ENCODE results near the gene NEU1. TPM values are rescaled to one million over a fixed set of nuclear protein-coding genes. Genes with fewer than 3 reads are reported as not detected.
A peak's percentile ranks its signal among the peaks of the same experiment; 100 is the strongest.

The NEU1 gene
- total RNA-seq (2021), result 35.1 and 36.2 TPM in 2 replicates
- long read RNA-seq, full-length matches to known transcripts, result 456 of 501 reads
- long read RNA-seq, partial matches to known transcripts, result 19 of 501 reads
- long read RNA-seq, other reads (novel, unspliced or antisense), result 26 of 501 reads

- H4K20me1 ChIP-seq (ENCODE audit: control insufficient read depth, insufficient read depth, insufficient read length), result no peaks in the 10 kb centered on the region
- H3K4ac ChIP-seq (ENCODE audit: low read depth, low read length), result no peak within 1 kb of the TSS
- WGBS (ENCODE audit: extremely low coverage, insufficient read length, low lambda C conversion rate), result no CpG with 5 or more reads among the region's 64 CpGs
- H3K18ac ChIP-seq (ENCODE audit: insufficient read length, low read depth, low read length), result no peak within 1 kb of the TSS
- H3K23ac ChIP-seq (ENCODE audit: insufficient read length, low read depth, low read length), result no peak within 1 kb of the TSS
- H4K8ac ChIP-seq (replicated peaks; ENCODE audit: insufficient read length, low read depth, low read length), result no peak within 1 kb of the TSS
- H4K5ac ChIP-seq (ENCODE audit: insufficient read length, low read depth, low read length), result no peak within 1 kb of the TSS
- H3K14ac ChIP-seq (ENCODE audit: insufficient read depth, low read length), result peak within 1 kb of the TSS; percentile 42; the same call in 1 of the 2 replicates
- no peak within 1 kb of the TSS for H2BK20ac ChIP-seq (ENCODE audit: low read depth, low read length, poor library complexity, severe bottlenecking)
- no peak within 1 kb of the TSS for H2BK15ac ChIP-seq (ENCODE audit: low read depth, low read length)
- H3K79me2 ChIP-seq (ENCODE audit: insufficient read depth, low read length), result no peaks in the 10 kb centered on the region
- H2BK5ac ChIP-seq (ENCODE audit: insufficient read length, low read length), result no peak within 1 kb of the TSS
- H2AK5ac ChIP-seq (ENCODE audit: insufficient read length, low read length), result no peak within 1 kb of the TSS
- peak within 1 kb of the TSS; percentile 84 to 98 for H3K4me3 Mint-ChIP-seq
- H3K4me1 Mint-ChIP-seq, result peaks cover 13 to 20% of the 10 kb centered on the region in 2 experiments
- H3K9ac ChIP-seq (ENCODE audit: extremely low read depth, insufficient read length, low read length), result peak within 1 kb of the TSS; percentile 73
- H3K36me3 Mint-ChIP-seq (ENCODE audit: insufficient read depth in 1 of 3, low read depth in 3 of 3), result peaks cover 6 to 22% (median 17%) of the 10 kb centered on the region in 3 experiments; a peak in 6 of 7 replicates
- H3T11ph ChIP-seq (ENCODE audit: low read length), result no peak within 1 kb of the TSS
- peak; percentile 100 for DNase-seq
- H2BK120ac ChIP-seq (ENCODE audit: low read depth, low read length, poor library complexity, severe bottlenecking), result no peak within 1 kb of the TSS
- H3K27me3 Mint-ChIP-seq (ENCODE audit: low read depth), result peaks cover 2% of the 10 kb centered on the region
- H3K27ac ChIP-seq (ENCODE audit: insufficient read length, low read depth, low read length), result peak within 1 kb of the TSS; percentile 54
- H3K56ac ChIP-seq (ENCODE audit: insufficient read length, low read depth, low read length), result no peak within 1 kb of the TSS
- H4K91ac ChIP-seq (ENCODE audit: insufficient read length, low read depth, low read length), result no peak within 1 kb of the TSS
- no peak within 1 kb of the TSS for H2AFZ ChIP-seq (ENCODE audit: low read length)
- peak within 1 kb of the TSS; percentile 91 to 97 (median 96) for H3K27ac Mint-ChIP-seq
- no peaks in the 10 kb centered on the region for H3K27me3 ChIP-seq (ENCODE audit: insufficient read depth, low read length)
- TF ChIP-seq CTCF (conservative IDR thresholded peaks at IDR 0.05), result no peak
- no peak within 1 kb of the TSS for H2BK12ac ChIP-seq (ENCODE audit: insufficient read length, low read depth, low read length)
- no peaks in the 10 kb centered on the region for H3K9me3 ChIP-seq (ENCODE audit: control insufficient read depth, low read depth, low read length)
- no peaks in the 10 kb centered on the region for H3K4me1 ChIP-seq (ENCODE audit: insufficient read depth, low read length)
- no peaks in the 10 kb centered on the region; a peak in 1 of 5 replicates for H3K9me3 Mint-ChIP-seq
- peak within 1 kb of the TSS; percentile 94 for H3K4me2 ChIP-seq (ENCODE audit: insufficient read depth, insufficient read length, low read length)
- H3K79me1 ChIP-seq (ENCODE audit: insufficient read depth, low read depth, low read length, poor library complexity, severe bottlenecking), result no peaks in the 10 kb centered on the region
- H3K23me2 ChIP-seq (ENCODE audit: insufficient read length, low read depth, low read length, poor library complexity, severe bottlenecking), result peaks cover 12% of the 10 kb centered on the region
Measured at GRCh38 chr6:31862344-31863235, at the start of gene NEU1. Gene NEU1, minus strand, starts transcription at chr6:31862821. Its CDS starts 45 bp downstream, at chr6:31862776.
